Stimulated activated naive CD4-positive, alpha-beta T cell (primary cell): Measurements from ENCODE around the gene CALD1.

Experiments
- DNase-seq, 6 experiments: peaks; one replicate each; lab custom pipeline; 2025; lab: John Stamatoyannopoulos, UW

Gene CALD1

GRCh38 chr7:135001390-135002165 lies 222.1 kb downstream of the CALD1 start:
- no peak for DNase-seq

DNA sequence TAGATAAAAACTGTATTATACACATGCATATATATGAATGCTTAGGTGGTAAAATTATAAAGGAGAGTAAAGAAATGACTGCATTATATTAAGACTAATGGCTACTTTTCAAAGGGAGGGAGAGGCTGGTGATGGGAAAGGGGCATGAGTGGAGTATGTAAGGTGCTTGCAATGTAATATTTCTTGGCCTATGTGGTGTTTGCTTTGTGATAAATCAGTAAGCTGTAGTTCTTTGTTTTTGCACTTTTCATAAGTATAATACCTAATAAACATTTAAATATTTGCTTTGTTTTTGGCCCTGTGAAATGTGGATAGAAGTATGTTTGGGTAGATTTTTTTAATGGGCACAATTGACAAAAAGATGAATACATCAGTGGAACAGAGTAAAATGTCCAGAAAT lies 232.8 kb downstream of the CALD1 start:
- DNase-seq, result no peak
